Measurements from ENCODE around the gene LYST.
"Not testable (repeated sequence)": the region's sequence is repeated elsewhere in the genome, so short reads cannot be mapped to it uniquely, and the experiment has no call there.

Gene LYST

GRCh38 chr1:235866205-235866912 lies at the start of gene LYST:
Gene LYST (minus strand): TSS chr1:235866906. CDS start chr1:235830417, 36,489 bp downstream.
- peak; percentile 24 for DNase-seq

- not testable (repeated sequence) for DNase-seq
These were observed 48.8 kb upstream of the LYST start for GRCh38 chr1:235915489-235915888.

DNA sequence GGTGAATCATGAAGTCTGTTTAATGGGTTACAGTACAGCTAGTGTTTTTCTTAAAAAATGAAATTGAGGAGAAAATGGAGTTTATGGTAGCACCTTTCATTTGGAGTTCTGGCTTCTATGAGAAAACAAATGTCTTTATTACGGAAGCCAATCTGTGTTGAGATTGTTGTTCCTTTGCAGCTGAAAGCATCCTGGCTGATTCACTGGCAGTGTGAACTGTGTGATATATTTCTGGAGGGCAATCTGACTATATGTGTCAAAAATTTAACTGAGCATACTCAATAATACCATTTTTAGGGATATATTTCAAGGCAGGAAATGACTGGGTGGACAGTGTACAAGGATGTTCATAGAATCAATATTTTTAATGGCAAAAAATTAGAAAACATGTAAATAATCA lies 46.6 kb upstream of the LYST start:
- no peak for DNase-seq

- DNase-seq, result no peak
These were observed 45.2 kb upstream of the LYST start for GRCh38 chr1:235911876-235912275.

GRCh38 chr1:235911300-235911662 lies 44.6 kb upstream of the LYST start:
- DNase-seq, result no peak

DNA sequence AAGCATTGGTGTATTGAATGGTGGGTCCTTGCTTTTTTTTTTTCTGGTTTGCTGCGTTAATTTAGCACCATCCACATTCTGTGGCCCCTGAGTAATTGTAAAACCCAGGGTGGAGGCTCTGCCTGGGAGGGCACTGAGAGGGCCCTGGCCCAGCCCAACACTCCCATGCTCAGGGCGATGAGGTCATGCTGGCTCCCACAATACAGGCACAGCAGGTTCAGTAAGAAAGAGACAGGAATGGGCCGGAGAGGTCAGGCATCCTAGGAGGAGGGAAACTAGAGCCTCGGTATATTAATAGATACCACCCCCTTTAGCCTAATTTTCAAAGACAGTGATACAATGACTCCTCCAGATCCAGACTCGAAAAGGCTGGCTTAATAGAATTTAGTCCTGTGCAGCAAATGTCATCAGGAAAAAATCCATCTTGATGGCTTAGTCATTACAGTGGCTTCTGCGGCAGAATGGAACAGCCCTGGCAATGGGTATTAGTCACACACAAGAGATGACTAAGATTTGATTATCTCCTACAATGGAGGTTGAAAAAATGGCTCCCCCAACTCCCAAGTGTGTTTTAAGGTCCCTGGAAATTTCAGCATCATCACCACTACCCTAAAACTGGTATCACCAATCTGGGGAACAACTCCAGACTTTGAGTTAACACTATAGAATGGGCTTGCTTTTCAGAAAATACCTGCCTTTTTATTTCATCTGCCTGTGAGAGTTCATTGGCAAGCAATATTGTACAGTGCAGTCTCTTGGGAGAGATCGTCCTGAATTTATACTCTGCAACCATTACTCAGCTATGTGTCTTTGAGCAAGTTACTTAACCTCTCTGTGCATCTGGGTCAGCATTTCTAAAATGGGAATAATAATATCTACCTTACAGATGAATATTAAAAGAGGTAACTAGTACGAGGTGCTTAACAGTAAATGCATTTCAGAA lies 43.9 kb upstream of the LYST start:
- DNase-seq, result peak; percentile 43

DNA sequence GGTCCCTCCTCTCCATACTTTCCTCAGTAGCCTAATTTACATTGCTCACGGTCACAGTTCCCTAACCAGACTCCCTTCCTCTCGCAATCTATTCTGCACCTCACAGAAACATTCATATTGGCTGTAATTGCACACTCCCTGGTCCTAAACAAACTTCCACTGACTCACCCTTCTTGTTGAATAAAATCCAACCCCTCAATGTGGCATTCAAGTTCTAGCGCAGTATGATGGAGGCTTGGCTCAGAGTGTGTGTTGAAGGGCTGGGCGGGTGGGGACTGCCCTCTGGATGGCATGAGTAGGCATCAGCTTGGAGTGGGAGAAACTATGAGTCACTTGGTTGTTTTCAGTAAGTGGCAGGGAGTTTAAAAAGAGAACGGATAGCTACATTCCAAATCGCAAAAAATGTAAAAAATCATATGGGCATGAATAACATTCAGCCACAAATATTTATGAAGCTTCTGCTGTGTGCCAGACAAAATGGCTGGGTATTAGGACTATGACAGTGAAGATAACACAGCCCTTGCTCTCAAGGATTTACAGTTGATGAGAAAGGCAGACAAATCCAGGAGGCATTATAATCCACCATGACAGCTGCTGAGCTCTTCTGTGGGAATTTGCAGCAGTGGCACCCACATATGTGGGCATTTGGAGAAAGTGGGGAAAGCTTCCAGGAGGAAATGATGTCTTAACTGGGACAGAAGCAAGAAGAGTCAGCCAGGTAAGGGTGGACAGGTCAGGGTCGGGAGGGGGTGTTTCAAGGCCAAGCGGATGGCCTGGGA lies 42.2 kb upstream of the LYST start:
- no peak for DNase-seq

DNA sequence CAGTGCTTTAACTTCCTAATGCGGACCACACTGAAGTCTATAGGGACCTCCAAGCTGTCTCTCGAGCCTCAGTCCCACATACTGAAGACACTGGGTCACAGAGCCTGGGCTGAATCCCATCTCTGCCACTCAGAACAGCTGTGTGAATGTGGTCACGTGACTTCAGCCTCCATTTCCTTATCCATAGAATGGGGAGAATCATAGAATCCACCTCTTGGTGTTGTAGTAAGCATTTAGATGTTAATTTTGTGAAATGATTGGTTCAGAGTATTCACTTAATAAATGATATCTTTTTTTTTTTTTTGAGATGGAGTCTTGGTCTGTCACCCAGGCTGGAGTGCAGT lies 41.2 kb upstream of the LYST start:
- no peak for DNase-seq

GRCh38 chr1:235907187-235907896 lies 40.6 kb upstream of the LYST start:
- DNase-seq, result no peak

DNA sequence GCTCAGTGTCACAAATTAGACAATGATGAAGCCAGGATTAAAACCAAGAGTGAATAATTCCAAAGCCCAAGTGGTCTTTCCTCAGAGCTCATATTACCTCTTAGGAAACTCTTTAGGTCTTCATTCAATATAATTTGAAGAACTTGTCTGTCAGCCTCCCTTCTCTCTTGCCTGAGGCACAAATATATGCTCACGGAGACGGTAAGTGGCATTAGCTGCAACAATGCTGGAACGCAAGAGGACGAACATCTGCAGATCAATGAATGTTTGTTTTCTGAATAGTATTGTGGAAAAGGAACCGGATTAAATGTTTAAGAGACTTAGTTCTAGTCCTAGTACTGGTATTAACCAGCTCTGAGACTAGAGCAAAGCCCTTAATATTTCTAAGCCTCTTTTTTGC lies 39.7 kb upstream of the LYST start:
- DNase-seq, result no peak

- DNase-seq, result not testable (repeated sequence)
These were observed 37.1 kb upstream of the LYST start for GRCh38 chr1:235903809-235904208.

GRCh38 chr1:235902677-235903542 lies 36.2 kb upstream of the LYST start:
- DNase-seq, result no peak

DNA sequence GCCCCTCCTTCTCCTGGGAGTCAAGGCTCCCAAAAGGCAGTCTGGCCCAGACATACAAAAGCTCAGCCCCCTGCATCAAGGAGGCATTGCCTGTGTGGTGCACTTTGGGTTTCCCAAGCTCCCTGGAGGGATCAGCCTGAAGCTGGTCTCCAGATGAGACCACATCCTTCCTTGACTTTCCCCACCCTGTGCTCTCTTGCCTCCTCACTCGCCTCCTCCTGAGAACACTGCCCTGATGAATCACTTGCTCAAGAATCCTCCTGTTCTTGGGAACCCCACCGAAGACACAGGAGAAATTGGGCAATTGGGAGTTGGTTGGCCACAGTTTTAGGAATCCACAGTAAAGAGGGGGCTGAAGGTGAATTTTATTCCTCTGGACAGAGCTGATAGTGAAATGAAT lies 34.8 kb upstream of the LYST start:
- DNase-seq, result no peak

DNA sequence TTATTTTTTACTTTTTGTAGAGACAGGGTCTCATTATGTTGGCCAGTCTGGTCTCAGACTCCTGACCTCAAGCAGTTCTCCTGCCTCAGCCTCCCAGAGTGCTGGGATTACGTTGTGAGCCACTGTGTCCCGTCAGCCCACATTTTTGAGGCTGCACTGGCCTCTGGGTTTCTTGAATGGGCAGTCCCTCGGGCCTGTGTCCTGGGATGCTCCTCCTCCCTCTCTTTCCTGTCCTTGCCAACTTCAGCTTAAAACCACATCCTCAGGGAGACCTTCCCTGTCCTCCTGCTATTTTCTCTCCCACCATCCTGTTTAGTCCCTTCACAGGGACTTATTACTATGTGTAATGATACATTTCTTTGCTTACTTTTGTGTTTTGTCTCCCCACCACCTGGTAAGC lies 31.4 kb upstream of the LYST start:
- DNase-seq, result no peak

GRCh38 chr1:235893840-235894239 lies 27.1 kb upstream of the LYST start:
- DNase-seq, result no peak

DNA sequence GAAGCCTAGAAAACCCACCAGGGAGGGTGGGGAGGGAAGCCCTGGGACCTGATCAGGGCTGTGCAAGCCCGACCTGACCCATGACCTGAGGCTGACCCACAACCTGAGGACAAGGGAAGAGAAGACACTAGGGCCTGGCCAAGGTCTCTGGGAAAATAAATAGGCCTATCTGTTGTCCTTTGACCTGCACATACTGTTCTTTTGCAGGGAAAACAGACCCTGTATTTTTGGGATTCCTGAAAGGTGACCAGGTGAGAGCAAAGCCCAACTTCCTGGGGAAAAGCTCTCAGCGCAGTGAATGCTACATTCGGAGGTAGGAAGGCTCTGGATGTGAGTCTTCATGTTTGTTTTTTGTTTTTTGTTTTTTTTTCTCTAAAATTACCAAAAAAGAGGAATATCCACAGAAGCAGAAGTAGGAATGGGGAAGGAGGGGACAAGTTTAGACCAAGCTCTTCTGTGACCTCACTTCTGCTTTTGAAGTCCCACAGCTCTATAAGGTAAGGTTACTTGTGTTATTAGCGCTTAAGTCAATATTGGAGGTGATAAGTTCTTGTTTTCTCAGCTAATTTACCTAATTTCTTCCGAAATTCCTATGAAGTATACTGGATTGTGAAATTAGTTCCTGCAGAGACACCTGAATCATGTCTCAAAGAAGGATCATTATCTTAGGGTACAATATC lies 26.2 kb upstream of the LYST start:
- DNase-seq, result no peak

DNA sequence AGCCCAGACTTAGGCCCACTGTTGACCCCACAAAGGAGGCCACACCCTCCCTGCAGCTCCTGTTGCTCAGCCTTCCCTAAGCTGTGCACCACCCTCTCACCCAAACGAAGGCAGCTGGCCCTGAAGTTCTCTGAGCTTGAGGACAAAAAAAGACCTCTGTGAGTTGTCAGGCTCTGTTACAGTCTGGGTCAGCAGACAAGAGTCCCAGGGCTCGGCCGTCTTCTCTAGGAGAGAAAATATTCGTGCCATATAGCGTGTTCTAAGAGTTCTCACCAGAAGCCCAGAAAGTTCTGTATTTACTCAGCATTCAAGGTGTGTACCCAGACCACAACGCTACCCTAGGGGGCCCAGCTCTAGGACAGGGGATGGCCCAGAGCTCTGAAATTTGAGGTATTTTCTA lies 25.5 kb upstream of the LYST start:
- no peak for DNase-seq

DNA sequence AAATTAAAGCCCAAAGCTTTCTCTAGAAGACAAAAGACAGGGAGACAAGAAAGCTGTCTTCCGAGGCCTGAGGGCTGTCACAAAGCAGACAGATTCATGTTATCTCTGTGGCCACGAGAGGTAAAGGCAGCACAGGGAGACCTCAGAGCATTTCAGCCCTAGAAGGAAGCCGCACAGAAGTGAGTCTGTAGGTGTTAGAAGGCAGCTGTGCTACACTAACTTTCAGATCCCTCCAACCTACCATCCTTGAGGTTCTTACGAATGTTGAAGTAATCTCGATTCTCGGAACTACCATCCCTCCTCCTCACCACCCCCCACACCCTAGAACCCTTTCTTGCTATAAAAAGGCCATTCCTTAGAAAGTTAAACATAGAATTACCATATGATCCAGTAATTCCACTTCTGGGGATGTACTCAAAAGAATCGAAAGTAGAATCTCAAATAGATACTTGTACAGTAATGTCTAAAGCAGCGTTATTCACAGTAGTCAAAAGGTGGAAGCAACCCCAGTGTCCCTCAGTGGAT lies 21.5 kb upstream of the LYST start:
- no peak for DNase-seq

DNA sequence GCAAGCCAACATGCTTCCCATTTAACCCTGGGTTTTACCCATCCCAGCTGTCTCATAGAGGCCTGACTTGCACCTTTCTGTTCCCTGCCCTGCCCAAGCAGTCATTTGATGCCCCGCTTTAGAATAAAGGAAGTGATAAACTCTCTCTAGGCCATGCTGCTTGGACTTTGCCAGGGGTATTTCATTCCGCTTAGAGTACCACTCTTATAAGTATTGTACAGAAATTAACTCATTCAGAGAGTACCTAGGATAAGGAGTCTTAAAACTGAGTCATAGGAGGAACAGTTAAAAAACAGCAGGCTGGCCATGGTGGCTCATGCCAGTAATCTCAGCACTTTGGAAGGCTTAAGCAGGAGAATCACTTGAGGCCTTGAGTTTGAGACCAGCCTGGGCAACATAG lies 21.0 kb upstream of the LYST start:
- DNase-seq, result no peak

DNA sequence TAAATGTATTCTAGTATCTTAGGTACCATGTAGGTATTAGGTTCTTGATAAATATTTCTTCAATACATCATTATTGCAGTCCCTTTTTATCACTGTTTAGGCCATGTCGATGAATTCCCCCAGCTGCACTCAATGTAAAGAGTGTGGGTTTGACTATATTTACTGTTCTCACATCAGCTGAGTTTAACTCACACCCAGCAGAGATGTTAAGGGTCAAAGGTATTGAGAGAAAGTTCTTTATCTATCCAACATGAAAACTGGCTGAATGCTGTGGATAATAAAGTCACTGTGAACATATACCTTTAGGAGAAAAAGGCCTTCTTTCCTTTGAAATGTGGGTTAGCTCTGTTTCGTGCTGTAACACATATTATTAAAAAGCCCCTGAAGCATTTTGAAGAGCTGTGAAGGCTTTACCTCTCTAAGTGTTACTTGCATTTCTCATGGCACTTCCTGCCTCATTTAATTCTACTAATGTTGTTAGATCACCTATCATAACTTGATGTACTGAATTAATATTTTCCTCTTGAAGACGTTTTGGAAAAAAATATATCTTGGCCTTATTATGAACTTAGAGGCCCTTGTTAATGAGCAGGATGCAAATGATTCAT lies 19.1 kb upstream of the LYST start:
- no peak for DNase-seq
